H1 (cell line): ENCODE measurements around the gene KRAS. TPM values are rescaled to one million over a fixed set of nuclear protein-coding genes. Genes with fewer than 3 reads are reported as not detected.

Experiments
- CTCF ChIA-PET: fragments of 300-600 bp; sonication (Branson Sonifier 250); formaldehyde crosslinking; loops from one replicate; lab custom pipeline; 2021; ENCODE audit not compliant: partially characterized antibody; lab: Charles Lee
- POLR2A ChIA-PET: fragments of 300-600 bp; sonication (Branson Sonifier 250); formaldehyde crosslinking; loops from one replicate; lab custom pipeline; 2021; ENCODE audit warnings: inconsistent platforms; ENCODE audit not compliant: partially characterized antibody; lab: Charles Lee
- DNase-seq, 2 experiments: peaks; one replicate each; pipeline versions ENCODE4 v3.0.0 to v3.0.0-alpha.2; 2010 to 2022; ENCODE audit warnings: low spot score in 2 of 2, low read depth in 1 of 2, mixed read lengths in 1 of 2
- FAIRE-seq: peaks from 2 replicates; lab custom pipeline; 2011; peaks lifted over from hg19 to GRCh38; lab: Jason Lieb, UNC
- H2AFZ ChIP-seq: 2 replicates; pipeline ENCODE4 v1.8.1; 2012; ENCODE audit warnings: low read length, inconsistent platforms
- H2AK5ac ChIP-seq: 2 replicates; pipeline ENCODE4 v1.6.1; 2013; ENCODE audit warnings: low read depth, low read length
- H2BK120ac ChIP-seq: replicated peaks from 2 replicates; pipeline ENCODE3; 2013; ENCODE audit warnings: low read depth, low read length, inconsistent platforms
- H2BK12ac ChIP-seq: 2 replicates; pipeline ENCODE4 v1.6.1; 2013; ENCODE audit warnings: low read depth, low read length
- H2BK15ac ChIP-seq: 2 replicates; pipeline ENCODE4 v1.6.1; 2013; ENCODE audit warnings: low read length
- H2BK20ac ChIP-seq: 2 replicates; pipeline ENCODE4 v1.6.1; 2013; ENCODE audit warnings: low read length
- H2BK5ac ChIP-seq: 2 replicates; pipeline ENCODE4 v1.6.1; 2013; ENCODE audit warnings: low read depth, low read length
- H3K14ac ChIP-seq: 2 replicates; pipeline ENCODE4 v1.6.1; 2013; ENCODE audit warnings: inconsistent platforms; ENCODE audit not compliant: insufficient read length
- H3K18ac ChIP-seq: 2 replicates; pipeline ENCODE4 v1.6.1; 2013; ENCODE audit warnings: low read length; ENCODE audit errors: extremely low read depth
- H3K23ac ChIP-seq: 2 replicates; pipeline ENCODE4 v1.6.1; 2013; ENCODE audit warnings: inconsistent platforms; ENCODE audit not compliant: insufficient read length
- H3K23me2 ChIP-seq: 2 replicates; pipeline ENCODE4 v1.6.1; 2013; ENCODE audit warnings: low read depth, low read length
- H3K27ac ChIP-seq: 2 replicates; pipeline ENCODE4 v1.6.1; 2011; ENCODE audit warnings: low read depth, low read length, inconsistent platforms
- H3K27me3 ChIP-seq, 4 experiments: replicated peaks in 1 of 4; 1 replicate in 1 of 4; 2 replicates in 3 of 4; pipeline versions ENCODE4 v1.6.1 to v1.8.1; 2011 to 2013; ENCODE audit warnings: low read length in 3 of 4, mild to moderate bottlenecking in 3 of 4, inconsistent platforms in 2 of 4, mixed read lengths in 2 of 4, moderate library complexity in 1 of 4; ENCODE audit not compliant: control insufficient read depth in 3 of 4, insufficient read depth in 3 of 4; ENCODE audit errors: extremely low read depth in 1 of 4
- H3K36me3 ChIP-seq, 4 experiments: 2 replicates each; pipeline versions ENCODE4 v1.6.1 to v1.8.1; 2011 to 2013; ENCODE audit warnings: mild to moderate bottlenecking in 4 of 4, low read length in 3 of 4, moderate library complexity in 2 of 4, control low read depth in 1 of 4, inconsistent platforms in 1 of 4; ENCODE audit not compliant: insufficient read depth in 4 of 4, control insufficient read depth in 2 of 4
- H3K4ac ChIP-seq: replicated peaks from 2 replicates; pipeline ENCODE3; 2013; ENCODE audit warnings: low read length, low read depth, mixed read lengths, inconsistent platforms; ENCODE audit not compliant: insufficient read length
- H3K4me1 ChIP-seq, 4 experiments: replicated peaks in 1 of 4; 1 replicate in 1 of 4; 2 replicates in 3 of 4; pipeline versions ENCODE4 v1.6.1 to v1.8.1; 2011 to 2013; ENCODE audit warnings: low read length in 3 of 4, inconsistent platforms in 2 of 4, mixed read lengths in 1 of 4; ENCODE audit not compliant: insufficient read depth in 4 of 4, control insufficient read depth in 3 of 4
- H3K4me2 ChIP-seq, 2 experiments: 2 replicates each; pipeline versions ENCODE4 v1.6.1 to v1.8.1; 2011 to 2013; ENCODE audit warnings: low read depth in 2 of 2, low read length in 2 of 2, control low read depth in 1 of 2, inconsistent platforms in 1 of 2, mild to moderate bottlenecking in 1 of 2; ENCODE audit not compliant: insufficient read depth in 1 of 2
- H3K4me3 ChIP-seq, 4 experiments: fragments of 200-600, 300-600 bp in 1 of 4; sonication (generic), shearing (Covaris generic), sonication (Bioruptor Twin) in 1 of 4; 2 replicates each; pipeline versions ENCODE4 v1.5.1 to v1.8.1; 2011 to 2016; ENCODE audit warnings: low read length in 4 of 4, low read depth in 3 of 4, control low read depth in 2 of 4, inconsistent platforms in 2 of 4, mild to moderate bottlenecking in 2 of 4, mixed read lengths in 1 of 4, moderate library complexity in 1 of 4; ENCODE audit not compliant: insufficient read depth in 2 of 4; ENCODE audit errors: extremely low read depth in 1 of 4
- H3K56ac ChIP-seq: replicated peaks from 2 replicates; pipeline ENCODE3; 2013; ENCODE audit warnings: low read depth, mild to moderate bottlenecking, mixed read lengths, low read length, inconsistent platforms; ENCODE audit not compliant: insufficient read length
- H3K79me1 ChIP-seq: 2 replicates; pipeline ENCODE4 v1.6.1; 2013; ENCODE audit warnings: low read depth, low read length, control low read depth
- H3K79me2 ChIP-seq, 2 experiments: 2 replicates each; pipeline versions ENCODE4 v1.6.1 to v1.8.1; 2012 to 2013; ENCODE audit warnings: low read length in 2 of 2, mild to moderate bottlenecking in 2 of 2, inconsistent platforms in 1 of 2; ENCODE audit not compliant: insufficient read depth in 2 of 2, control insufficient read depth in 1 of 2
- H3K9ac ChIP-seq, 4 experiments: replicated peaks in 1 of 4; 1 replicate in 1 of 4; 2 replicates in 3 of 4; pipeline versions ENCODE4 v1.6.1 to v1.8.1; 2011 to 2013; ENCODE audit warnings: low read depth in 3 of 4, low read length in 3 of 4, control low read depth in 2 of 4, mild to moderate bottlenecking in 2 of 4, moderate library complexity in 2 of 4, inconsistent platforms in 1 of 4; ENCODE audit errors: extremely low read depth in 1 of 4
- H3K9me3 ChIP-seq, 2 experiments: 2 replicates each; pipeline versions ENCODE4 v1.6.1 to v1.8.1; 2012 to 2013; ENCODE audit warnings: mild to moderate bottlenecking in 2 of 2, moderate library complexity in 2 of 2, control low read depth in 1 of 2, inconsistent platforms in 1 of 2, low read depth in 1 of 2, low read length in 1 of 2, mixed read lengths in 1 of 2; ENCODE audit not compliant: insufficient read depth in 2 of 2
- H4K20me1 ChIP-seq, 2 experiments: replicated peaks in 1 of 2; 2 replicates each; pipeline versions ENCODE3 to v1.8.1; 2011 to 2013; ENCODE audit warnings: inconsistent platforms in 2 of 2, low read length in 2 of 2, mild to moderate bottlenecking in 1 of 2; ENCODE audit not compliant: insufficient read depth in 2 of 2, control insufficient read depth in 1 of 2
- H4K5ac ChIP-seq: 2 replicates; pipeline ENCODE4 v1.6.1; 2013; ENCODE audit warnings: low read length, low read depth, mixed read lengths, inconsistent platforms; ENCODE audit not compliant: insufficient read length
- H4K8ac ChIP-seq: 2 replicates; pipeline ENCODE4 v1.8.0; 2013; ENCODE audit warnings: mild to moderate bottlenecking, moderate library complexity, low read length, inconsistent platforms; ENCODE audit not compliant: insufficient read depth; ENCODE audit errors: extremely low read depth
- H4K91ac ChIP-seq: replicated peaks from 2 replicates; pipeline ENCODE3; 2013; ENCODE audit warnings: low read length, mixed read lengths, inconsistent platforms; ENCODE audit not compliant: insufficient read length
- BACH1 ChIP-seq: IDR thresholded peaks from 2 replicates; pipeline ENCODE4 v1.6.1; 2012; ENCODE audit warnings: low read length, improper control_type of control experiment
- CBX8 ChIP-seq: fragments of 300-800, 300-1000 bp; sonication (generic); IDR thresholded peaks from 2 replicates; pipeline ENCODE4 v1.7.1; 2016; ENCODE audit warnings: low read depth, low read length, borderline replicate concordance
- CEBPB ChIP-seq: IDR thresholded peaks from 2 replicates; pipeline ENCODE4 v1.6.1; 2012; ENCODE audit warnings: low read depth, low read length
- CHD1 ChIP-seq: IDR thresholded peaks from 2 replicates; pipeline ENCODE4 v1.6.1; 2012; ENCODE audit warnings: low read depth, low read length, improper control_type of control experiment
- CREB1 ChIP-seq: IDR thresholded peaks from 2 replicates; pipeline ENCODE4 v1.6.1; 2012; ENCODE audit warnings: inconsistent platforms
- GABPA ChIP-seq: IDR thresholded peaks from 2 replicates; pipeline ENCODE4 v1.6.1; 2011; ENCODE audit warnings: mild to moderate bottlenecking, low read length, moderate library complexity, borderline replicate concordance; ENCODE audit not compliant: insufficient read depth
- HDAC6 ChIP-seq: IDR thresholded peaks from one replicate; pipeline ENCODE4 v1.7.1; 2012; ENCODE audit warnings: low read depth, mild to moderate bottlenecking, inconsistent platforms, low read length, moderate library complexity
- POLR2A ChIP-seq, 2 experiments: IDR thresholded peaks; 1 replicate in 1 of 2; 2 replicates in 1 of 2; pipeline ENCODE4 v1.6.1; 2011; ENCODE audit warnings: low read depth in 2 of 2, low read length in 2 of 2, mild to moderate bottlenecking in 2 of 2; ENCODE audit errors: control extremely low read depth in 1 of 2
- SAP30 ChIP-seq: fragments of 300-600 bp; sonication (generic); IDR thresholded peaks from 2 replicates; pipeline ENCODE4 v1.7.1; 2012; ENCODE audit warnings: low read length, moderate library complexity, mild to moderate bottlenecking, inconsistent platforms; ENCODE audit not compliant: insufficient read depth, insufficient replicate concordance
- SIN3A ChIP-seq, 2 experiments: IDR thresholded peaks in 1 of 2; conservative IDR thresholded peaks in 1 of 2; 2 replicates each; pipeline ENCODE4 v1.6.1; 2011 to 2012; ENCODE audit warnings: low read length in 2 of 2, improper control_type of control experiment in 1 of 2, low read depth in 1 of 2, mild to moderate bottlenecking in 1 of 2
- SP1 ChIP-seq: IDR thresholded peaks from 2 replicates; pipeline ENCODE4 v1.6.1; 2011; ENCODE audit warnings: low read depth, low read length
- SUZ12 ChIP-seq: fragments of 200-600 bp; sonication (generic); IDR thresholded peaks from 2 replicates; pipeline ENCODE4 v1.6.1; 2012; ENCODE audit warnings: mild to moderate bottlenecking, inconsistent platforms, low read length, moderate library complexity, mixed read lengths
- TBP ChIP-seq: IDR thresholded peaks from 2 replicates; pipeline ENCODE4 v1.6.1; 2011; ENCODE audit warnings: low read depth, low read length, improper control_type of control experiment
- TCF12 ChIP-seq: IDR thresholded peaks from 2 replicates; pipeline ENCODE4 v1.6.1; 2011; ENCODE audit warnings: low read depth, mild to moderate bottlenecking, low read length
- YY1 ChIP-seq: IDR thresholded peaks from 2 replicates; pipeline ENCODE4 v1.6.1; 2011; ENCODE audit warnings: low read depth, mild to moderate bottlenecking, low read length
- WGBS, 2 experiments: shearing (Covaris generic) in 1 of 2; methylation state at CpG; one replicate each; pipeline versions ENCODE4 v1.1.6 to v1.1.7; 2013 to 2015; ENCODE audit warnings: low lambda C conversion rate in 2 of 2, mixed read lengths in 2 of 2, inconsistent platforms in 1 of 2, low coverage in 1 of 2, missing lambda C conversion rate in 1 of 2; ENCODE audit not compliant: insufficient replicate concordance in 2 of 2, insufficient coverage in 1 of 2, insufficient read length in 1 of 2; ENCODE audit errors: extremely low coverage in 1 of 2, missing lambda C conversion rate in 1 of 2; 5-methylcytosine and 5-hydroxymethylcytosine counted together
- polyA plus RNA-seq, 7 experiments: library from polyadenylated mRNA; depleted of rRNA in 3 of 7; stranded (reverse) in 5 of 7; unstranded in 2 of 7; fragments of >200 nt in 5 of 7; fragments of 200-250 nt in 2 of 7; gene quantifications; 1 replicate in 5 of 7; 2 replicates in 1 of 7; 4 replicates in 1 of 7; pipeline versions ENCODE4 v1.2.1 to v1.2.3, GENCODE V29; 2011 to 2013; ENCODE audit warnings: missing spikeins in 2 of 7, mixed read lengths in 2 of 7
- total RNA-seq: library from RNA; stranded (reverse); fragmentation: NEBNext Ultra II Directional; extraction: Animal tissue kit (Norgen Biotek cat#: 25700); gene quantifications from 2 replicates; pipeline ENCODE4 v1.2.1, GENCODE V29; 2021

Gene KRAS
- total and polyA plus RNA-seq, 2 of the 8 experiments (the other 6 are each of a cell fraction or from before 2014, with no cell fraction given) = 24.8 to 64.6 TPM

DNA sequence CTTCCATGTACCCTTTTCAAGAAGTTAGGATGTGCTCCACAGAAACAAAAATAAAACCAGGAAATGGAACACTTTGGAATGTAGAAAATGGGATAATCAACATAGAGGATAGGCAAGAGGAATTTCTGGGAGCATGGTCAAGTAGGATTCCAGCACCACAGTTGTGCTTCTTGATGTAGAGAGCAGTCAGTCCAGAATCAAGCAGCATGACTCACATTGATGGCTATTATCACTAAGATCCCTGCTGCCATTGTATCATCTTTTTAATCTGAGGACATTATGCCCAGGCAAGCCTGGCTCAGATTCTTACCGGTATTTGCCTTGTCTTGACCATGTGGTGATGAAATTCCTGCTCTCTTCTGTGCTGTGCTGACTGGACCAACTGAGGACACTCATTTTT, 50.0 kb downstream of the KRAS start:
- CTCF ChIA-PET = no interaction called here
- Histone ChIP-seq H2AK5ac (no peak overlapping the region), H3K79me2 (no peaks in the 10 kb centered on the region), H2AFZ (no peak overlapping the region), H4K8ac (no peak overlapping the region), H3K36me3 (peaks cover 0 to 3% (median 0%) of the 10 kb centered on the region in 4 experiments; a peak in 1 of 8 replicates), H2BK5ac (no peak overlapping the region), H3K9me3 (no peaks in the 10 kb centered on the region), H3K23ac (no peak overlapping the region), H3K23me2 (no peaks in the 10 kb centered on the region), H3K4ac (no peak overlapping the region), H3K4me3 (no peak overlapping the region), H3K18ac (no peak overlapping the region), H3K9ac (no peak overlapping the region), H3K27ac (no peak overlapping the region), H2BK120ac (no peak overlapping the region), H4K20me1 (peaks cover 0 to 2% of the 10 kb centered on the region in 2 experiments), H2BK12ac (no peak overlapping the region), H2BK20ac (no peak overlapping the region), H4K5ac (no peak overlapping the region), H3K27me3 (no peaks in the 10 kb centered on the region), H4K91ac (no peak overlapping the region), H3K56ac (no peak overlapping the region), H2BK15ac (no peak overlapping the region), H3K4me2 (no peak overlapping the region), H3K79me1 (no peaks in the 10 kb centered on the region), H3K4me1 (peaks cover 0 to 3% (median 0%) of the 10 kb centered on the region in 4 experiments; a peak in 1 of 7 replicates), H3K14ac (no peak overlapping the region)
- FAIRE-seq (no peak), DNase-seq (no peak)
- WGBS, 2 experiments = 100% methylated on average over 1 of the region's 1 CpG; no CpG with 5 or more reads in 1 of the 2 experiments
- POLR2A ChIA-PET = no interaction called here
- no peak for TF ChIP-seq CHD1
- TF ChIP-seq SAP30 = no peak
- TF ChIP-seq SP1 = no peak
- TF ChIP-seq POLR2A (IDR thresholded peaks at IDR 0.05; ENCODE audit: control extremely low read depth in 1 of 2, low read depth in 2 of 2, low read length in 2 of 2) = no peak
- TF ChIP-seq BACH1 = no peak
- TF ChIP-seq CEBPB = no peak
- TF ChIP-seq TCF12 = no peak
- TF ChIP-seq HDAC6 = no peak
- TF ChIP-seq SIN3A (conservative IDR thresholded peaks at IDR 0.05 in 1 of 2, IDR thresholded peaks at IDR 0.05 in 1 of 2; ENCODE audit: low read depth in 1 of 2, low read length in 2 of 2) = no peak
- no peak for TF ChIP-seq CREB1
- TF ChIP-seq YY1 = no peak
- TF ChIP-seq GABPA = no peak
- no peak for TF ChIP-seq CBX8
- no peak for TF ChIP-seq TBP
- TF ChIP-seq SUZ12 = no peak
